Esophagus mucosa (tissue), 1 donor: ENCODE data around the gene KPNA6. TPM values are rescaled to one million over a fixed set of nuclear protein-coding genes. Genes with fewer than 3 reads are reported as not detected.
A peak's percentile ranks its signal among the peaks of the same experiment; 100 is the strongest.
"Not testable (repeated sequence)": the region's sequence is repeated elsewhere in the genome, so short reads cannot be mapped to it uniquely, and the experiment has no call there.

Experiments used
- ATAC-seq: fragments of 200-7000 bp; cut with Tn5 transposase; one replicate; pipeline ENCODE4 v1.9.1; 2020
- total RNA-seq: library from RNA; stranded (reverse); gene quantifications from one replicate; pipeline ENCODE4 v1.2.4, GENCODE V29; 2023
- donor health status: DM: yes; HTN: yes; CAD: no.

Gene KPNA6
- total RNA-seq, 1 donor from 2014 or later: 54.1 TPM

GRCh38 chr1:32143302-32143695, 35.4 kb downstream of the KPNA6 start:
- not testable (repeated sequence) for ATAC-seq

GRCh38 chr1:32144033-32144432, 36.2 kb downstream of the KPNA6 start:
- no peak for ATAC-seq

- ATAC-seq: not testable (repeated sequence)
Observed at GRCh38 chr1:32147799-32148198, 39.9 kb downstream of the KPNA6 start.

- ATAC-seq: no peak
Observed at GRCh38 chr1:32150847-32151246, 43.0 kb downstream of the KPNA6 start.

- ATAC-seq: peak; percentile 41
Observed at GRCh38 chr1:32151319-32151787, 43.5 kb downstream of the KPNA6 start.

- ATAC-seq: no peak
Observed at GRCh38 chr1:32159189-32159588, 51.3 kb downstream of the KPNA6 start.

GRCh38 chr1:32163405-32163804, 55.5 kb downstream of the KPNA6 start:
- ATAC-seq: peak; percentile 61

- ATAC-seq: not testable (repeated sequence)
Observed at GRCh38 chr1:32165633-32166032, 57.8 kb downstream of the KPNA6 start.

GRCh38 chr1:32170991-32171390, 63.1 kb downstream of the KPNA6 start:
- no peak for ATAC-seq

GRCh38 chr1:32172621-32173245, 64.9 kb downstream of the KPNA6 start:
- no peak for ATAC-seq

- ATAC-seq: no peak
Observed at GRCh38 chr1:32178380-32179192, 70.7 kb downstream of the KPNA6 start.

- no peak for ATAC-seq
Observed at GRCh38 chr1:32179193-32179442, 71.3 kb downstream of the KPNA6 start.

- ATAC-seq: peak; percentile 93
Observed at GRCh38 chr1:32179443-32180185, 71.8 kb downstream of the KPNA6 start, which contains the start of gene TXLNA. TXLNA (plus strand) TSS chr1:32179675; CDS start chr1:32180346, 671 bp downstream.

- ATAC-seq: peak; percentile 37
Observed at GRCh38 chr1:32180186-32181060, 72.6 kb downstream of the KPNA6 start.

GRCh38 chr1:32181065-32181464, 73.2 kb downstream of the KPNA6 start:
- no peak for ATAC-seq

GRCh38 chr1:32181563-32181962, 73.7 kb downstream of the KPNA6 start:
- no peak for ATAC-seq

- no peak for ATAC-seq
Observed at GRCh38 chr1:32182060-32182459, 74.2 kb downstream of the KPNA6 start.

- no peak for ATAC-seq
Observed at GRCh38 chr1:32184650-32185049, 76.8 kb downstream of the KPNA6 start.

GRCh38 chr1:32186077-32186476, 78.2 kb downstream of the KPNA6 start:
- no peak for ATAC-seq

GRCh38 chr1:32186491-32186890, 78.6 kb downstream of the KPNA6 start:
- no peak for ATAC-seq

- ATAC-seq: no peak
Observed at GRCh38 chr1:32187850-32188249, 80.0 kb downstream of the KPNA6 start.

GRCh38 chr1:32192220-32192948, 84.5 kb downstream of the KPNA6 start:
- no peak for ATAC-seq
